HepG2 (cell line): Measurements from ENCODE around the gene NAIF1. TPM values are rescaled to one million over a fixed set of nuclear protein-coding genes. Genes with fewer than 3 reads are reported as not detected.

Experiments used
- ATF7-NPFF ChIP-seq: sonication (generic); formaldehyde crosslinking; IDR thresholded peaks from 2 replicates; pipeline ENCODE4 v1.8.1; 2023; ENCODE audit warnings: mild to moderate bottlenecking, low read depth, missing genetic modification reagents, moderate library complexity
- CEBPG ChIP-seq: IDR thresholded peaks from 2 replicates; pipeline ENCODE4 v1.6.1; 2016
- HDAC1 ChIP-seq: sonication (generic); formaldehyde crosslinking; IDR thresholded peaks from 2 replicates; pipeline ENCODE4 v1.5.1; 2020; ENCODE audit warnings: mild to moderate bottlenecking, missing genetic modification reagents
- HOXA7 ChIP-seq: sonication (generic); formaldehyde crosslinking; IDR thresholded peaks from 2 replicates; pipeline ENCODE4 v1.8.1; 2022; ENCODE audit warnings: mild to moderate bottlenecking, missing genetic modification reagents, moderate library complexity
- PHF5A ChIP-seq: IDR thresholded peaks from one replicate; pipeline ENCODE4 v1.6.1; 2018; ENCODE audit warnings: low read depth, missing genetic modification reagents; ENCODE audit not compliant: unreplicated experiment
- SAFB2 ChIP-seq: sonication (generic); formaldehyde crosslinking; IDR thresholded peaks from 2 replicates; pipeline ENCODE4 v1.5.1; 2020; ENCODE audit warnings: missing genetic modification reagents, low read depth, mild to moderate bottlenecking, borderline replicate concordance
- ZFX ChIP-seq: sonication (generic); formaldehyde crosslinking; IDR thresholded peaks from 2 replicates; pipeline ENCODE4 v1.4.0; 2020; ENCODE audit warnings: mild to moderate bottlenecking, low read depth, missing genetic modification reagents, moderate library complexity
- ZNF33A ChIP-seq: sonication (generic); formaldehyde crosslinking; IDR thresholded peaks from 2 replicates; pipeline ENCODE4 v1.5.1; 2020; ENCODE audit warnings: missing genetic modification reagents, mild to moderate bottlenecking, moderate library complexity, borderline replicate concordance
- ZNF879 ChIP-seq: sonication (generic); formaldehyde crosslinking; IDR thresholded peaks from 2 replicates; pipeline ENCODE4 v1.8.1; 2023; ENCODE audit warnings: missing genetic modification reagents
- ZSCAN22 ChIP-seq: sonication (generic); formaldehyde crosslinking; IDR thresholded peaks from 2 replicates; pipeline ENCODE4 v1.4.0; 2020; ENCODE audit warnings: mild to moderate bottlenecking, missing genetic modification reagents
- polyA plus RNA-seq, 8 experiments: library from polyadenylated mRNA; depleted of rRNA in 3 of 8; stranded (reverse) in 7 of 8; unstranded in 1 of 8; fragments of >200 nt; fragmentation: Illumina TruSeq in 4 of 8; extraction: Trizol in 4 of 8; gene quantifications; 2 replicates each; pipeline versions ENCODE4 v1.2.1 to v1.2.3, GENCODE V29; 2011 to 2016; ENCODE audit warnings: low read depth in 4 of 8, missing spikeins in 1 of 8, mixed read lengths in 1 of 8; ENCODE audit not compliant: insufficient read depth in 1 of 8
- total RNA-seq, 5 experiments: library from RNA; depleted of rRNA; stranded (reverse); fragments of >200 nt; fragmentation: Illumina TruSeq; extraction: Trizol; gene quantifications; 2 replicates each; pipeline ENCODE4 v1.2.3, GENCODE V29; 2016; ENCODE audit warnings: low read depth in 1 of 5
- TF ChIP-seq, protein P1 (sequence below): sonication (generic); formaldehyde crosslinking; IDR thresholded peaks from 2 replicates; pipeline ENCODE4 v1.5.1; 2020; ENCODE audit warnings: mild to moderate bottlenecking, missing genetic modification reagents, borderline replicate concordance
- TF ChIP-seq, protein P2 (sequence below): sonication (generic); formaldehyde crosslinking; IDR thresholded peaks from 2 replicates; pipeline ENCODE4 v1.5.0; 2020; ENCODE audit warnings: mild to moderate bottlenecking, missing genetic modification reagents
- TF ChIP-seq, protein P3 (sequence below), 2 experiments: sonication (generic) in 1 of 2; formaldehyde crosslinking in 1 of 2; IDR thresholded peaks; 2 replicates each; pipeline versions ENCODE4 v1.4.0 to v1.6.1; 2016 to 2020; ENCODE audit warnings: borderline replicate concordance in 1 of 2, low read depth in 1 of 2, mild to moderate bottlenecking in 1 of 2, missing genetic modification reagents in 1 of 2
- TF ChIP-seq, protein P4 (sequence below): sonication (generic); formaldehyde crosslinking; IDR thresholded peaks from 2 replicates; pipeline ENCODE4 v1.8.0; 2022; ENCODE audit warnings: low read depth, missing genetic modification reagents
- TF ChIP-seq, protein P5 (sequence below): sonication (generic); formaldehyde crosslinking; IDR thresholded peaks from 2 replicates; pipeline ENCODE4 v1.8.0; 2022; ENCODE audit warnings: mild to moderate bottlenecking, missing genetic modification reagents; ENCODE audit not compliant: insufficient replicate concordance
- TF ChIP-seq, protein P6 (sequence below): sonication (generic); formaldehyde crosslinking; IDR thresholded peaks from 2 replicates; pipeline ENCODE4 v1.4.0; 2020; ENCODE audit warnings: missing genetic modification reagents, borderline replicate concordance

NAIF1 gene
- total and polyA plus RNA-seq, 2 of the 13 experiments (the other 11 are each of a cell fraction or from before 2014, with no cell fraction given) = 6.0 to 6.9 TPM

DNA sequence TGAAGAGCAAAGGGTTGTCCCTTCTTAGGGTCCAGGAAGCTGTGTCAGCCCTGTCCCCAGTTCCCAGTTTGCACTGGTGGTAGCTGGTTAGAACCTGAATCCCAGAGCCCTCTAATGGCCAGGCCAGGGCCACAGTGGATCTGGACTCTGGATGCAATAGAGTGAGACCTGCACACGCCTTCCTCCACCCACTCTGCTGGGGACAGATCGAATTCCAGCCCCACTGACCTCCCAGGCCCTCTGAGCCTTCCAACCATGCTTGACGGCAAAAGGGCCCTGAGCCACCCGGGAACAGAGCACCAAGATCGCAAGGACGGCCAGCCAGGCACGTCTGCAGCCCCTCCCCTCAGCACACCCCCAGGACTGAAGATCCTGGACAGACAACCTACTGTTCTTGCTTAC, 23.7 kb downstream of the NAIF1 start (continued):
- TF ChIP-seq ATF7-NPFF (CRISPR knock-in tag) = peak; percentile 38; the same call in 1 of the 2 replicates
- TF ChIP-seq ZNF879 (CRISPR knock-in tag) = no peak
- TF ChIP-seq HDAC1 (CRISPR knock-in tag) = peak; percentile 50
- TF ChIP-seq, protein P1, sequence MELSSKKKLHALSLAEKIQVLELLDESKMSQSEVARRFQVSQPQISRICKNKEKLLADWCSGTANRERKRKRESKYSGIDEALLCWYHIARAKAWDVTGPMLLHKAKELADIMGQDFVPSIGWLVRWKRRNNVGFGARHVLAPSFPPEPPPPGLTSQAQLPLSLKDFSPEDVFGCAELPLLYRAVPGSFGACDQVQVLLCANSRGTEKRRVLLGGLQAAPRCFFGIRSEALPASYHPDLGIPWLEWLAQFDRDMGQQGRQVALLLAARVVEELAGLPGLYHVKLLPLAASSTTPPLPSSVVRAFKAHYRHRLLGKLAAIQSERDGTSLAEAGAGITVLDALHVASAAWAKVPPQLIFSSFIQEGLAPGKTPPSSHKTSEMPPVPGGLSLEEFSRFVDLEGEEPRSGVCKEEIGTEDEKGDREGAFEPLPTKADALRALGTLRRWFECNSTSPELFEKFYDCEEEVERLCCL (CRISPR knock-in tag) = no peak
- TF ChIP-seq, protein P2, sequence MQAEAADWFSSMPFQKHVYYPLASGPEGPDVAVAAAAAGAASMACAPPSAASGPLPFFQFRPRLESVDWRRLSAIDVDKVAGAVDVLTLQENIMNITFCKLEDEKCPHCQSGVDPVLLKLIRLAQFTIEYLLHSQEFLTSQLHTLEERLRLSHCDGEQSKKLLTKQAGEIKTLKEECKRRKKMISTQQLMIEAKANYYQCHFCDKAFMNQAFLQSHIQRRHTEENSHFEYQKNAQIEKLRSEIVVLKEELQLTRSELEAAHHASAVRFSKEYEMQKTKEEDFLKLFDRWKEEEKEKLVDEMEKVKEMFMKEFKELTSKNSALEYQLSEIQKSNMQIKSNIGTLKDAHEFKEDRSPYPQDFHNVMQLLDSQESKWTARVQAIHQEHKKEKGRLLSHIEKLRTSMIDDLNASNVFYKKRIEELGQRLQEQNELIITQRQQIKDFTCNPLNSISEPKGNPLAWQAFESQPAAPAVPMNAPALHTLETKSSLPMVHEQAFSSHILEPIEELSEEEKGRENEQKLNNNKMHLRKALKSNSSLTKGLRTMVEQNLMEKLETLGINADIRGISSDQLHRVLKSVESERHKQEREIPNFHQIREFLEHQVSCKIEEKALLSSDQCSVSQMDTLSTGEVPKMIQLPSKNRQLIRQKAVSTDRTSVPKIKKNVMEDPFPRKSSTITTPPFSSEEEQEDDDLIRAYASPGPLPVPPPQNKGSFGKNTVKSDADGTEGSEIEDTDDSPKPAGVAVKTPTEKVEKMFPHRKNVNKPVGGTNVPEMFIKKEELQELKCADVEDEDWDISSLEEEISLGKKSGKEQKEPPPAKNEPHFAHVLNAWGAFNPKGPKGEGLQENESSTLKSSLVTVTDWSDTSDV (CRISPR knock-in tag) = no peak
- TF ChIP-seq, protein P3, sequence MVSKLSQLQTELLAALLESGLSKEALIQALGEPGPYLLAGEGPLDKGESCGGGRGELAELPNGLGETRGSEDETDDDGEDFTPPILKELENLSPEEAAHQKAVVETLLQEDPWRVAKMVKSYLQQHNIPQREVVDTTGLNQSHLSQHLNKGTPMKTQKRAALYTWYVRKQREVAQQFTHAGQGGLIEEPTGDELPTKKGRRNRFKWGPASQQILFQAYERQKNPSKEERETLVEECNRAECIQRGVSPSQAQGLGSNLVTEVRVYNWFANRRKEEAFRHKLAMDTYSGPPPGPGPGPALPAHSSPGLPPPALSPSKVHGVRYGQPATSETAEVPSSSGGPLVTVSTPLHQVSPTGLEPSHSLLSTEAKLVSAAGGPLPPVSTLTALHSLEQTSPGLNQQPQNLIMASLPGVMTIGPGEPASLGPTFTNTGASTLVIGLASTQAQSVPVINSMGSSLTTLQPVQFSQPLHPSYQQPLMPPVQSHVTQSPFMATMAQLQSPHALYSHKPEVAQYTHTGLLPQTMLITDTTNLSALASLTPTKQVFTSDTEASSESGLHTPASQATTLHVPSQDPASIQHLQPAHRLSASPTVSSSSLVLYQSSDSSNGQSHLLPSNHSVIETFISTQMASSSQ (IDR thresholded peaks at IDR 0.05; ENCODE audit: low read depth) = no peak
- TF ChIP-seq, protein P3 (CRISPR knock-in tag; IDR thresholded peaks at IDR 0.05; ENCODE audit: borderline replicate concordance) = no peak
- no peak for TF ChIP-seq SAFB2 (CRISPR knock-in tag)
- peak; percentile 36 for TF ChIP-seq CEBPG (CRISPR knock-in tag)
- no peak for TF ChIP-seq ZSCAN22 (CRISPR knock-in tag)
- TF ChIP-seq, protein P4, sequence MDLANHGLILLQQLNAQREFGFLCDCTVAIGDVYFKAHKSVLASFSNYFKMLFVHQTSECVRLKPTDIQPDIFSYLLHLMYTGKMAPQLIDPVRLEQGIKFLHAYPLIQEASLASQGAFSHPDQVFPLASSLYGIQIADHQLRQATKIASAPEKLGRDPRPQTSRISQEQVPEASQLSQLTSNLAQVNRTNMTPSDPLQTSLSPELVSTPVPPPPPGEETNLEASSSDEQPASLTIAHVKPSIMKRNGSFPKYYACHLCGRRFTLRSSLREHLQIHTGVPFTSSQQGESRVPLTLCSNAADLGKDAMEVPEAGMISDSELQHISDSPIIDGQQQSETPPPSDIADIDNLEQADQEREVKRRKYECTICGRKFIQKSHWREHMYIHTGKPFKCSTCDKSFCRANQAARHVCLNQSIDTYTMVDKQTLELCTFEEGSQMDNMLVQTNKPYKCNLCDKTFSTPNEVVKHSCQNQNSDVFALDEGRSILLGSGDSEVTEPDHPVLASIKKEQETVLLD (CRISPR knock-in tag) = no peak
- TF ChIP-seq PHF5A = no peak
- no peak for TF ChIP-seq HOXA7 (CRISPR knock-in tag)
- TF ChIP-seq, protein P5, sequence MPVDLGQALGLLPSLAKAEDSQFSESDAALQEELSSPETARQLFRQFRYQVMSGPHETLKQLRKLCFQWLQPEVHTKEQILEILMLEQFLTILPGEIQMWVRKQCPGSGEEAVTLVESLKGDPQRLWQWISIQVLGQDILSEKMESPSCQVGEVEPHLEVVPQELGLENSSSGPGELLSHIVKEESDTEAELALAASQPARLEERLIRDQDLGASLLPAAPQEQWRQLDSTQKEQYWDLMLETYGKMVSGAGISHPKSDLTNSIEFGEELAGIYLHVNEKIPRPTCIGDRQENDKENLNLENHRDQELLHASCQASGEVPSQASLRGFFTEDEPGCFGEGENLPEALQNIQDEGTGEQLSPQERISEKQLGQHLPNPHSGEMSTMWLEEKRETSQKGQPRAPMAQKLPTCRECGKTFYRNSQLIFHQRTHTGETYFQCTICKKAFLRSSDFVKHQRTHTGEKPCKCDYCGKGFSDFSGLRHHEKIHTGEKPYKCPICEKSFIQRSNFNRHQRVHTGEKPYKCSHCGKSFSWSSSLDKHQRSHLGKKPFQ (CRISPR knock-in tag) = no peak
- TF ChIP-seq, protein P6, sequence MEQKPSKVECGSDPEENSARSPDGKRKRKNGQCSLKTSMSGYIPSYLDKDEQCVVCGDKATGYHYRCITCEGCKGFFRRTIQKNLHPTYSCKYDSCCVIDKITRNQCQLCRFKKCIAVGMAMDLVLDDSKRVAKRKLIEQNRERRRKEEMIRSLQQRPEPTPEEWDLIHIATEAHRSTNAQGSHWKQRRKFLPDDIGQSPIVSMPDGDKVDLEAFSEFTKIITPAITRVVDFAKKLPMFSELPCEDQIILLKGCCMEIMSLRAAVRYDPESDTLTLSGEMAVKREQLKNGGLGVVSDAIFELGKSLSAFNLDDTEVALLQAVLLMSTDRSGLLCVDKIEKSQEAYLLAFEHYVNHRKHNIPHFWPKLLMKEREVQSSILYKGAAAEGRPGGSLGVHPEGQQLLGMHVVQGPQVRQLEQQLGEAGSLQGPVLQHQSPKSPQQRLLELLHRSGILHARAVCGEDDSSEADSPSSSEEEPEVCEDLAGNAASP (CRISPR knock-in tag) = peak; percentile 61; the same call in 1 of the 2 replicates
- peak; percentile 70 for TF ChIP-seq ZFX (CRISPR knock-in tag)
- TF ChIP-seq ZNF33A (CRISPR knock-in tag) = no peak
